HCT116 (cell line): ENCODE measurements around the gene MFRP. TPM values are rescaled to one million over a fixed set of nuclear protein-coding genes. Genes with fewer than 3 reads are reported as not detected.
A peak's percentile ranks its signal among the peaks of the same experiment; 100 is the strongest.

Experiments used
- ATAC-seq: fragments of 200-7000 bp; cut with Tn5 transposase; 2 replicates; pipeline ENCODE4 v1.9.1; 2020; ENCODE audit warnings: mild to moderate bottlenecking, moderate library complexity
- BruUV-seq: library from RNA; stranded (reverse); fragments of 400-500 nt; replicated peaks from 2 replicates; lab custom pipeline; 2021; lab: Mats Ljungman, UMichigan
- CTCF ChIA-PET: fragments of 300-600 bp; sonication (Branson Sonifier 250); formaldehyde crosslinking; loops from one replicate; lab custom pipeline; 2021; ENCODE audit warnings: antibody characterized with exemption; lab: Charles Lee
- POLR2A ChIA-PET: fragments of 300-600, 350-600 bp; sonication (Branson Sonifier 250); formaldehyde crosslinking; loops from one replicate; lab custom pipeline; 2021; ENCODE audit warnings: antibody characterized with exemption; lab: Charles Lee
- RAD21 ChIA-PET, 2 experiments: fragments of 300-600 bp; sonication (Branson Sonifier 250); formaldehyde crosslinking; loops; one replicate each; lab custom pipeline; 2023; ENCODE audit warnings: low total read pairs in 2 of 2; ENCODE audit not compliant: uncharacterized antibody in 2 of 2, unreplicated experiment in 2 of 2, low non-redundant PET in 1 of 2; lab: Charles Lee
- DNase-seq: peaks from one replicate; pipeline ENCODE4 v3.0.0-alpha.2; 2010; ENCODE audit warnings: low read depth, low spot score
- H2AFZ ChIP-seq: fragments of 200-600 bp; shearing (Covaris generic), sonication (generic); 2 replicates; pipeline ENCODE4 v1.6.1; 2017; ENCODE audit warnings: low read depth, mixed run types, mixed read lengths, antibody characterized with exemption, low read length; ENCODE audit not compliant: poor library complexity, severe bottlenecking
- H3K27ac ChIP-seq: 2 replicates; pipeline ENCODE4 v1.5.1; 2012; ENCODE audit warnings: low read depth, low read length
- H3K27me3 ChIP-seq: fragments of 200-600 bp; sonication (generic); 2 replicates; pipeline ENCODE4 v1.6.1; 2016; ENCODE audit warnings: mixed run types, low read length, mixed read lengths; ENCODE audit not compliant: insufficient read depth
- H3K36me3 ChIP-seq, 2 experiments: fragments of 200-500 bp in 1 of 2; fragments of 200-600 bp in 1 of 2; sonication (Bioruptor generic) in 1 of 2; sonication (generic) in 1 of 2; 2 replicates each; pipeline versions ENCODE4 v1.5.1 to v1.6.1; 2014 to 2016; ENCODE audit warnings: low read length in 2 of 2, inconsistent platforms in 1 of 2, mixed read lengths in 1 of 2, mixed run types in 1 of 2; ENCODE audit not compliant: insufficient read depth in 2 of 2, control insufficient read depth in 1 of 2
- H3K4me1 ChIP-seq, 2 experiments: fragments of 200-600 bp in 1 of 2; sonication (generic) in 1 of 2; 2 replicates each; pipeline versions ENCODE4 v1.5.1 to v1.6.1; 2012 to 2017; ENCODE audit warnings: low read length in 2 of 2, inconsistent platforms in 1 of 2, mild to moderate bottlenecking in 1 of 2, mixed read lengths in 1 of 2, mixed run types in 1 of 2, moderate library complexity in 1 of 2; ENCODE audit not compliant: insufficient read depth in 2 of 2, control insufficient read depth in 1 of 2
- H3K4me2 ChIP-seq: fragments of 200-600 bp; sonication (generic); 2 replicates; pipeline ENCODE4 v1.6.1; 2017; ENCODE audit warnings: mixed run types, low read length, mixed read lengths
- H3K4me3 ChIP-seq, 2 experiments: fragments of 200-600 bp in 1 of 2; sonication (generic) in 1 of 2; replicated peaks in 1 of 2; 2 replicates each; pipeline ENCODE4 v1.5.1; 2011 to 2016; ENCODE audit warnings: low read length in 2 of 2, control low read depth in 1 of 2, low read depth in 1 of 2, mild to moderate bottlenecking in 1 of 2, mixed read lengths in 1 of 2, mixed run types in 1 of 2
- H3K79me2 ChIP-seq: fragments of 200-600 bp; sonication (generic); 2 replicates; pipeline ENCODE4 v1.6.1; 2017; ENCODE audit warnings: mild to moderate bottlenecking, mixed run types, low read length, moderate library complexity, mixed read lengths; ENCODE audit not compliant: insufficient read depth
- H3K9ac ChIP-seq: fragments of 200-600 bp; sonication (generic); 2 replicates; pipeline ENCODE4 v1.6.1; 2016; ENCODE audit warnings: low read length, mixed read lengths
- H3K9me2 ChIP-seq: fragments of 200-600 bp; sonication (generic), shearing (Covaris generic); 2 replicates; pipeline ENCODE4 v1.6.1; 2017; ENCODE audit warnings: mixed run types, mild to moderate bottlenecking, moderate library complexity; ENCODE audit not compliant: insufficient read depth
- H3K9me3 ChIP-seq, 2 experiments: fragments of 200-500 bp in 1 of 2; fragments of 200-600 bp in 1 of 2; sonication (Bioruptor generic) in 1 of 2; sonication (generic) in 1 of 2; 2 replicates each; pipeline ENCODE4 v1.6.1; 2014 to 2017; ENCODE audit warnings: low read length in 2 of 2, mixed read lengths in 2 of 2, inconsistent platforms in 1 of 2, low read depth in 1 of 2, mild to moderate bottlenecking in 1 of 2, mixed run types in 1 of 2, moderate library complexity in 1 of 2; ENCODE audit not compliant: control insufficient read depth in 1 of 2, insufficient read depth in 1 of 2
- H4K20me1 ChIP-seq: fragments of 200-600 bp; sonication (generic), shearing (Covaris generic); 2 replicates; pipeline ENCODE4 v1.6.1; 2017; ENCODE audit warnings: mixed run types, mild to moderate bottlenecking, moderate library complexity; ENCODE audit not compliant: insufficient read depth
- POLR2A ChIP-seq: IDR thresholded peaks from 2 replicates; pipeline ENCODE4 v1.7.0; 2011; ENCODE audit warnings: borderline replicate concordance; ENCODE audit not compliant: insufficient read depth, insufficient read length; ENCODE audit errors: extremely low read depth
- POLR2AphosphoS5 ChIP-seq: IDR thresholded peaks from 2 replicates; pipeline ENCODE4 v1.6.1; 2011; ENCODE audit warnings: mild to moderate bottlenecking, low read depth, low read length, moderate library complexity
- REST ChIP-seq: IDR thresholded peaks from 2 replicates; pipeline ENCODE4 v1.6.1; 2012; ENCODE audit warnings: low read depth
- SP1 ChIP-seq: IDR thresholded peaks from 2 replicates; pipeline ENCODE4 v1.6.1; 2012; ENCODE audit warnings: low read depth
- SRF ChIP-seq: IDR thresholded peaks from 2 replicates; pipeline ENCODE4 v1.6.1; 2012; ENCODE audit warnings: low read depth
- YY1 ChIP-seq: IDR thresholded peaks from 2 replicates; pipeline ENCODE4 v1.6.1; 2011; ENCODE audit warnings: low read length, low read depth, moderate library complexity, mild to moderate bottlenecking; ENCODE audit not compliant: insufficient replicate concordance; ENCODE audit errors: extremely low read depth
- ZFX ChIP-seq: fragments of 450-650 bp; IDR thresholded peaks from 2 replicates; pipeline ENCODE4 v1.6.1; 2017
- ZNF274 ChIP-seq: fragments of 200-500 bp; sonication (Bioruptor generic); IDR thresholded peaks from 2 replicates; pipeline ENCODE4 v1.6.1; 2014; ENCODE audit warnings: mild to moderate bottlenecking, low read depth, low read length, inconsistent platforms
- intact Hi-C: fragments of 100-400 bp; cut with micrococcal nuclease; formaldehyde crosslinking; loops from 2 replicates; pipeline ENCODE4 v1.10.0; 2022
- total RNA-seq: library from RNA; stranded (reverse); gene quantifications from one replicate; pipeline ENCODE4 v1.2.1, GENCODE V29; 2021; ENCODE audit not compliant: unreplicated experiment

MFRP gene
- total RNA-seq, 1 experiment from 2014 or later = not detected

- DNase-seq (no peak), ATAC-seq (no peak)
- intact Hi-C loops = no loop called here
- Histone ChIP-seq H3K79me2 (peaks cover 18% of the 10 kb centered on the region), H3K27me3 (no peaks in the 10 kb centered on the region), H3K36me3 (peaks cover 0 to 12% of the 10 kb centered on the region in 2 experiments; a peak in 1 of 4 replicates), H3K27ac (peak within 1 kb of the TSS; percentile 37; the same call in 1 of the 2 replicates), H3K4me2 (peak within 1 kb of the TSS; percentile 85), H3K4me3 (peak within 1 kb of the TSS; percentile 20 to 56; a peak in 3 of 4 replicates), H3K9me2 (no peaks in the 10 kb centered on the region), H2AFZ (no peak within 1 kb of the TSS), H4K20me1 (no peaks in the 10 kb centered on the region), H3K4me1 (peaks cover 0 to 37% of the 10 kb centered on the region in 2 experiments; a peak in 3 of 4 replicates), H3K9me3 (no peaks in the 10 kb centered on the region), H3K9ac (peak within 1 kb of the TSS; percentile 57)
- no peak for TF ChIP-seq SP1
- TF ChIP-seq ZNF274 = no peak
- no peak for TF ChIP-seq POLR2AphosphoS5
- TF ChIP-seq ZFX = no peak
- TF ChIP-seq YY1 = no peak
- TF ChIP-seq POLR2A = no peak
- no peak for TF ChIP-seq SRF
- no peak for TF ChIP-seq REST
- ChIA-PET POLR2A (no interaction called here), CTCF (interaction anchor here (0.6 to 3.9 kb wide), 29 partner anchors 8 to 929 kb away, joined by 3 to 68 read pairs (median 4); partner anchors contain the start of genes CBL, DPAGT1, MCAM and USP2), RAD21 (interaction anchor here in 1 of 2 experiments (0.6 kb wide), 1 partner anchor 15 kb away, joined by 3 read pairs; no protein-coding TSS in a partner anchor)
- no TSS peak for BruUV-seq
Observed at GRCh38 chr11:119340335-119341221, 5.9 kb downstream of the MFRP start, which contains the start of gene C1QTNF5. Gene C1QTNF5 (minus strand): TSS chr11:119340883. CDS start chr11:119340397, 486 bp downstream.
